MM.1S (cell line): ENCODE data around the gene SEC23A.

Source experiments
- DNase-seq: peaks from one replicate; pipeline ENCODE4 v3.0.0-alpha.2; 2015
- H2AFZ ChIP-seq: fragments of 300-600 bp; sonication (generic); 2 replicates; pipeline ENCODE4 v1.6.0; 2016; ENCODE audit warnings: antibody characterized with exemption, low read length
- H3F3A ChIP-seq: fragments of 300-600 bp; sonication (generic); 2 replicates; pipeline ENCODE4 v1.6.1; 2016; ENCODE audit warnings: mild to moderate bottlenecking, antibody characterized with exemption, low read length, moderate library complexity, mixed read lengths; ENCODE audit not compliant: insufficient read depth
- H3K27ac ChIP-seq: fragments of 300-600 bp; sonication (generic); 2 replicates; pipeline ENCODE4 v1.5.1; 2016; ENCODE audit warnings: mild to moderate bottlenecking, low read length
- H3K27me3 ChIP-seq: fragments of 300-600 bp; sonication (generic); replicated peaks from 2 replicates; pipeline ENCODE4 v1.6.0; 2016; ENCODE audit warnings: low read length; ENCODE audit not compliant: insufficient read depth
- H3K36me3 ChIP-seq: fragments of 300-600 bp; sonication (generic); replicated peaks from 2 replicates; pipeline ENCODE4 v1.6.1; 2016; ENCODE audit warnings: mild to moderate bottlenecking, low read length, mixed read lengths; ENCODE audit not compliant: insufficient read depth
- H3K4me1 ChIP-seq: fragments of 300-600 bp; sonication (generic); 2 replicates; pipeline ENCODE4 v1.6.1; 2016; ENCODE audit warnings: low read length, mixed read lengths
- H3K4me2 ChIP-seq: fragments of 300-600 bp; sonication (generic); 2 replicates; pipeline ENCODE4 v1.6.0; 2016; ENCODE audit warnings: low read depth, low read length
- H3K4me3 ChIP-seq: fragments of 300-600 bp; sonication (generic); 2 replicates; pipeline ENCODE4 v1.5.1; 2016; ENCODE audit warnings: low read length, mixed read lengths
- H3K79me2 ChIP-seq: fragments of 300-600 bp; sonication (generic); 2 replicates; pipeline ENCODE4 v1.6.1; 2016; ENCODE audit warnings: mixed run types, low read length, mixed read lengths
- H3K9ac ChIP-seq: fragments of 300-600 bp; sonication (generic); 2 replicates; pipeline ENCODE4 v1.6.1; 2016; ENCODE audit warnings: low read length, mixed read lengths
- H3K9me2 ChIP-seq: fragments of 300-600 bp; sonication (generic); replicated peaks from 2 replicates; pipeline ENCODE4 v1.6.1; 2016; ENCODE audit warnings: mild to moderate bottlenecking, low read length, mixed read lengths; ENCODE audit not compliant: insufficient read depth
- H3K9me3 ChIP-seq: fragments of 300-600 bp; sonication (generic); replicated peaks from 2 replicates; pipeline ENCODE4 v1.6.1; 2016; ENCODE audit warnings: mild to moderate bottlenecking, low read length, mixed read lengths; ENCODE audit not compliant: insufficient read depth
- H4K20me1 ChIP-seq: fragments of 300-600 bp; sonication (generic); 2 replicates; pipeline ENCODE4 v1.6.1; 2016; ENCODE audit warnings: mild to moderate bottlenecking, low read length, moderate library complexity, mixed read lengths; ENCODE audit not compliant: insufficient read depth
- EZH2 ChIP-seq: fragments of 300-600 bp; sonication (generic); optimal IDR thresholded peaks from 2 replicates; pipeline ENCODE3; 2017; ENCODE audit warnings: low read depth, mild to moderate bottlenecking, antibody characterized with exemption, low read length, mixed read lengths
- EZH2phosphoT487 ChIP-seq: fragments of 300-600 bp; sonication (generic); IDR thresholded peaks from 2 replicates; pipeline ENCODE4 v1.6.1; 2018; ENCODE audit warnings: antibody characterized with exemption, low read length
- TF ChIP-seq, protein P1 (sequence below): fragments of 300-600 bp; sonication (generic); IDR thresholded peaks from 2 replicates; pipeline ENCODE4 v1.5.1; 2016; ENCODE audit warnings: antibody characterized with exemption, low read length, mixed read lengths

The SEC23A gene

DNA sequence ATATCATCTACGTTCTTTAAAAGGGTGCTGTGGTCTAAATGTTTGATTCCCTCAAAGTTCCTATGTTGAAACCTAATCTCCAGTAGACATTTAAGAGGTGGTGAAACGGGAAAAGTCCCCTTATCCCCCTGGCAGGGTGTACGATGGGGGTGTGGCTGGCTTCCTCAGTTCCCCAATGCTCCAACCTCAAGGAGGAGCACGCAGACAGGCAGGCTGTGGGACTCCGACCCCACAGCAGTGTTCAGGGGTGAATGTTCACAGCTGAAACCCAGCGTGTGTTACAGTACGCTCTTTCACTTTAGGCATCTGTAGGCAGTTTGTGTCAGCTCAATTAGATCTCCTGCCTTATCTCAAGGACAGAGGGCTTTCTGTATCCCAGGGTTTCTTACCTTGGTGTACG lies 73.2 kb downstream of the SEC23A start:
- TF ChIP-seq EZH2 (no peak), EZH2phosphoT487 (no peak)
- TF ChIP-seq, protein P1, sequence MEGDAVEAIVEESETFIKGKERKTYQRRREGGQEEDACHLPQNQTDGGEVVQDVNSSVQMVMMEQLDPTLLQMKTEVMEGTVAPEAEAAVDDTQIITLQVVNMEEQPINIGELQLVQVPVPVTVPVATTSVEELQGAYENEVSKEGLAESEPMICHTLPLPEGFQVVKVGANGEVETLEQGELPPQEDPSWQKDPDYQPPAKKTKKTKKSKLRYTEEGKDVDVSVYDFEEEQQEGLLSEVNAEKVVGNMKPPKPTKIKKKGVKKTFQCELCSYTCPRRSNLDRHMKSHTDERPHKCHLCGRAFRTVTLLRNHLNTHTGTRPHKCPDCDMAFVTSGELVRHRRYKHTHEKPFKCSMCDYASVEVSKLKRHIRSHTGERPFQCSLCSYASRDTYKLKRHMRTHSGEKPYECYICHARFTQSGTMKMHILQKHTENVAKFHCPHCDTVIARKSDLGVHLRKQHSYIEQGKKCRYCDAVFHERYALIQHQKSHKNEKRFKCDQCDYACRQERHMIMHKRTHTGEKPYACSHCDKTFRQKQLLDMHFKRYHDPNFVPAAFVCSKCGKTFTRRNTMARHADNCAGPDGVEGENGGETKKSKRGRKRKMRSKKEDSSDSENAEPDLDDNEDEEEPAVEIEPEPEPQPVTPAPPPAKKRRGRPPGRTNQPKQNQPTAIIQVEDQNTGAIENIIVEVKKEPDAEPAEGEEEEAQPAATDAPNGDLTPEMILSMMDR = no peak
- H2AFZ ChIP-seq = no peak overlapping the region
- no peak overlapping the region for H3K4me3 ChIP-seq

DNA sequence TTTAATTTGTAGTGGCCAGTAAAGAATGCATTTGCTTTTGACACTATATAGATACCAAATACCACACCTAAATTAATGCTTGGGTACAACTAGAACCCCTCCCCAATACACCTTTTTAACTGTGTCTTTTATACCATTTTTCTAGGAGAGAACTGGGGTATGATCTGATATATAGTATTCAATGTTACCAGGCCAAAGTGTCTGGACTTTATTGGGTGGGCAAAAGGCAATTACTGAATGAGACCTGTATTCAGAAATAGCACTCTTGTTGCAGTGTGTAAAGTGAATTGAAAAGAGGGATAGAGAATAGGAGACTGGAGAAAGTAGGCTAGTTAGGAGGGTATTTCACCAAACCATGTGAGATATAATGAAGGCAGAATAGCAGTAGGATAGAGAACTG lies 74.4 kb downstream of the SEC23A start:
- Histone ChIP-seq H3K27me3 (no peaks in the 10 kb centered on the region), H3K79me2 (no peaks in the 10 kb centered on the region), H3K4me3 (no peak overlapping the region), H2AFZ (no peak overlapping the region), H3F3A (no peaks in the 10 kb centered on the region), H3K9ac (no peak overlapping the region), H4K20me1 (no peaks in the 10 kb centered on the region), H3K36me3 (no peaks in the 10 kb centered on the region), H3K27ac (no peak overlapping the region), H3K4me1 (no peaks in the 10 kb centered on the region), H3K4me2 (no peak overlapping the region), H3K9me2 (no peaks in the 10 kb centered on the region), H3K9me3 (no peaks in the 10 kb centered on the region)
- no peak for DNase-seq
- TF ChIP-seq EZH2 = no peak
- TF ChIP-seq, protein P1 = no peak
- TF ChIP-seq EZH2phosphoT487 = no peak

More for the DNA sequence above, 73.2 kb downstream of the SEC23A start:
- Histone ChIP-seq H3F3A (no peaks in the 10 kb centered on the region), H3K27ac (no peak overlapping the region), H3K4me1 (no peaks in the 10 kb centered on the region), H3K9ac (no peak overlapping the region), H3K36me3 (no peaks in the 10 kb centered on the region), H3K27me3 (no peaks in the 10 kb centered on the region), H3K4me2 (no peak overlapping the region), H4K20me1 (no peaks in the 10 kb centered on the region), H3K79me2 (no peaks in the 10 kb centered on the region), H3K9me2 (no peaks in the 10 kb centered on the region), H3K9me3 (no peaks in the 10 kb centered on the region)
- DNase-seq = no peak

DNA sequence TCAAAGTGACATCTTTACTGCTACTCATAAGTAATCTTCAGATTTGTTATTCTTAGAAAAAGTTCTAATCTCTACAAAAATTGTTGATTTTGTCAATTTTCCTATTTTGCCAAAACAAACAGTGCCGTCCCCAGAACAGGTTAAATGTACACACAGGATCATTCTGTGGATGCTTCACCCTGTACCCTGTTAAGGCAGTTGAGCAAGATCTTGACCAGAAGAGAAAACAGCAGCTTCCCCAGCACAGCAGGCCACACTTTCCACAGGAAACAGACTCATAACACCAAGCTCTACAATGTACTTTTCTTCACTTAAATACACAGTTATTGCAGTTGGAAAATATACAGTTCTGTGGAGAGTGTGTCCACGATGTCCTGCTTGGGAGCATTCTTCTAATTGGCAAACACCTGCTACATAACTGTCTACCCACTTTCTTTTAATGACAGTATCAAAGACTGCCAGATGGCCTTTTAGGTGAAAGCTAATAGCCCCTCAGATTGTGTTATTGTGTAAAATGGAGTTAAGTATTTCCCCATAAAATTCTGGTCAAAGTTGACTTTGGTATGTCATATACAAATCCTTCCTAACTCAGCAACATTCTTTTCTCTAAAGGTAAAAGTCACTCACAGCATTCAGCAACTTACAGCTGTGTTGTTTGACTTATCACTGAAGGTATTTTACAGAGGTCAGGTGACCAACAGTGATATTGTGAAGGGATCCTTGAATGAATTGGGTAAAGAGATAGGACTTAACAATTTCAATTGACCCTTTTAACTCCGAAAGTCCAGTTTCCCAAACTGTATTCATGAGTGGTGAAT lies 77.0 kb downstream of the SEC23A start:
- no peaks in the 10 kb centered on the region for H3K9me3 ChIP-seq
- no peaks in the 10 kb centered on the region for H3K36me3 ChIP-seq
- TF ChIP-seq EZH2phosphoT487 = no peak
- TF ChIP-seq, protein P1 = no peak
- TF ChIP-seq EZH2 = no peak
- H3K27me3 ChIP-seq = no peaks in the 10 kb centered on the region
- H3K27ac ChIP-seq = no peak overlapping the region
- no peak overlapping the region for H3K4me3 ChIP-seq
- no peaks in the 10 kb centered on the region for H3K79me2 ChIP-seq
- H2AFZ ChIP-seq = no peak overlapping the region
- no peak overlapping the region for H3K9ac ChIP-seq
- no peaks in the 10 kb centered on the region for H4K20me1 ChIP-seq
- H3K9me2 ChIP-seq = no peaks in the 10 kb centered on the region
- no peak overlapping the region for H3K4me2 ChIP-seq
- no peak for DNase-seq
- no peaks in the 10 kb centered on the region for H3F3A ChIP-seq
- H3K4me1 ChIP-seq = no peaks in the 10 kb centered on the region
